ENCODE results near the gene TULP4. TPM values are rescaled to one million over a fixed set of nuclear protein-coding genes. Genes with fewer than 3 reads are reported as not detected.

The TULP4 gene
- total RNA-seq, 1 experiment from 2014 or later: 64.6 TPM

DNA sequence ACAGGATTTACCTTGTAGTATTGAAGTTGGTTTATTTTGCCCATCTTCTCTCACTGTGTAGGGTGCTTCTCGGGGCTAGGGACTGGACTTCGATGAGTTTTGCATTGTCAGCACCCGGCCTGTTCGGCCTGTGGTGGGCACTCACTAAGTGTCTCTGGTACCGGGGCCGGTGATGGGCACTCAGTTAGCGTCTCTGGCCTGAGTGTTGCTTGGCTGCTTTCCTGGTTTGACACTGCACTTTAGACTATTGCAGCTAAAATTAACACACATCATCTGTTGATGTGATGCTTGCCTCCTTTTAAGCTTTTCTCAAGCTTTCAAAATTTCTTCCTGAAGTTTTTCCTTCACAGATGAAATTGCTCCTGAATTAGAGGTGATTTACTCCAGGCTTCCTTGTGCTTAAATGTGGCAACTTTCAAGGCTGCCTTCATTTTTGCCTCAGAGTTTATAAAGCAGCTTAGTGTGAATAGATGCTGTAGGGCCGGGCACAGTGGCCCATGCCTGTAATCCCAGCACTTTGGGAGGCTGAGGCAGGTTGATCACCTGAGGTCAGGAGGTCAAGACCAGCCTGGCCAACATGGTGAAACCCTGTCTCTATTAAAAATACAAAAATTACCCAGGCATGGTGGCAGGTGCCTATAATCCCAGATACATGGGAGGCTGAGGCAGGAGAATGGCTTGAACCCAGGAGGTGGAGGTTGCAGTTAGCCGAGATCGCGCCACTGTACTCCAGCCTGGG is 41.7 kb upstream of the TULP4 start:
- Histone ChIP-seq H3K27ac (ENCODE audit: insufficient read length, low read depth, low read length) (no peak overlapping the region), H2BK5ac (ENCODE audit: insufficient read length, low read length) (no peak overlapping the region), H4K91ac (ENCODE audit: insufficient read length, low read depth, low read length) (no peak overlapping the region), H3K14ac (ENCODE audit: insufficient read depth, low read length) (no peak overlapping the region), H2BK15ac (ENCODE audit: low read depth, low read length) (peak overlapping the region; percentile 73; the same call in 1 of the 2 replicates), H3K4ac (ENCODE audit: low read depth, low read length) (no peak overlapping the region), H4K20me1 (ENCODE audit: control insufficient read depth, insufficient read depth, insufficient read length) (no peaks in the 10 kb centered on the region), H3K79me2 (ENCODE audit: insufficient read depth, low read length) (no peaks in the 10 kb centered on the region; the same call in 1 of the 2 replicates), H3K79me1 (ENCODE audit: insufficient read depth, low read depth, low read length, poor library complexity, severe bottlenecking) (no peaks in the 10 kb centered on the region), H3K4me1 (ENCODE audit: insufficient read depth, low read length) (no peaks in the 10 kb centered on the region; the same call in 1 of the 2 replicates), H3K9me3 (ENCODE audit: control insufficient read depth, low read depth, low read length) (no peaks in the 10 kb centered on the region), H2AK5ac (ENCODE audit: insufficient read length, low read length) (no peak overlapping the region), H3K4me2 (ENCODE audit: insufficient read depth, insufficient read length, low read length) (no peak overlapping the region), H3K23me2 (ENCODE audit: insufficient read length, low read depth, low read length, poor library complexity, severe bottlenecking) (no peaks in the 10 kb centered on the region), H3K18ac (ENCODE audit: insufficient read length, low read depth, low read length) (no peak overlapping the region), H2BK12ac (ENCODE audit: insufficient read length, low read depth, low read length) (no peak overlapping the region), H4K5ac (ENCODE audit: insufficient read length, low read depth, low read length) (no peak overlapping the region), H2AFZ (ENCODE audit: low read length) (no peak overlapping the region), H4K8ac (replicated peaks; ENCODE audit: insufficient read length, low read depth, low read length) (no peak overlapping the region), H3K56ac (ENCODE audit: insufficient read length, low read depth, low read length) (no peak overlapping the region), H3K27me3 (ENCODE audit: insufficient read depth, low read length) (no peaks in the 10 kb centered on the region), H3T11ph (ENCODE audit: low read length) (no peak overlapping the region), H3K23ac (ENCODE audit: insufficient read length, low read depth, low read length) (no peak overlapping the region), H2BK120ac (ENCODE audit: low read depth, low read length, poor library complexity, severe bottlenecking) (no peak overlapping the region), H2BK20ac (ENCODE audit: low read depth, low read length, poor library complexity, severe bottlenecking) (no peak overlapping the region), H3K9ac (ENCODE audit: extremely low read depth, insufficient read length, low read length) (no peak overlapping the region)
- Mint-ChIP-seq H3K27ac (peak overlapping the region in 2 of 3 experiments; percentile 34 to 37; a peak in 2 of 7 replicates), H3K27me3 (ENCODE audit: low read depth) (no peaks in the 10 kb centered on the region), H3K9me3 (peaks cover 0 to 2% of the 10 kb centered on the region in 2 experiments; a peak in 1 of 5 replicates), H3K4me3 (no peak overlapping the region), H3K4me1 (peaks cover 16 to 18% of the 10 kb centered on the region in 2 experiments), H3K36me3 (ENCODE audit: insufficient read depth in 1 of 3, low read depth in 3 of 3) (peaks cover 15 to 31% (median 22%) of the 10 kb centered on the region in 3 experiments)
- TF ChIP-seq, protein P1, sequence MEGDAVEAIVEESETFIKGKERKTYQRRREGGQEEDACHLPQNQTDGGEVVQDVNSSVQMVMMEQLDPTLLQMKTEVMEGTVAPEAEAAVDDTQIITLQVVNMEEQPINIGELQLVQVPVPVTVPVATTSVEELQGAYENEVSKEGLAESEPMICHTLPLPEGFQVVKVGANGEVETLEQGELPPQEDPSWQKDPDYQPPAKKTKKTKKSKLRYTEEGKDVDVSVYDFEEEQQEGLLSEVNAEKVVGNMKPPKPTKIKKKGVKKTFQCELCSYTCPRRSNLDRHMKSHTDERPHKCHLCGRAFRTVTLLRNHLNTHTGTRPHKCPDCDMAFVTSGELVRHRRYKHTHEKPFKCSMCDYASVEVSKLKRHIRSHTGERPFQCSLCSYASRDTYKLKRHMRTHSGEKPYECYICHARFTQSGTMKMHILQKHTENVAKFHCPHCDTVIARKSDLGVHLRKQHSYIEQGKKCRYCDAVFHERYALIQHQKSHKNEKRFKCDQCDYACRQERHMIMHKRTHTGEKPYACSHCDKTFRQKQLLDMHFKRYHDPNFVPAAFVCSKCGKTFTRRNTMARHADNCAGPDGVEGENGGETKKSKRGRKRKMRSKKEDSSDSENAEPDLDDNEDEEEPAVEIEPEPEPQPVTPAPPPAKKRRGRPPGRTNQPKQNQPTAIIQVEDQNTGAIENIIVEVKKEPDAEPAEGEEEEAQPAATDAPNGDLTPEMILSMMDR (conservative IDR thresholded peaks at IDR 0.05): no peak
- no CpG with 5 or more reads among the region's 11 CpGs for WGBS (ENCODE audit: extremely low coverage, insufficient read length, low lambda C conversion rate)
- DNase-seq: no peak

All from H9 (cell line).